Tibial nerve (tissue), 3 donors: ENCODE data around the gene FYCO1.

Experiments
- POLR2A ChIP-seq, 2 donors: fragments of 450-650 bp; IDR thresholded peaks; one replicate each; pipeline ENCODE4 v1.6.1; 2017; ENCODE audit warnings: antibody characterized with exemption in 2 of 2, mild to moderate bottlenecking in 2 of 2, moderate library complexity in 2 of 2
- TF ChIP-seq, protein P1 (sequence below), 5 experiments: fragments of 200-600 bp in 3 of 5; fragments of 450-650 bp in 2 of 5; sonication (generic) in 3 of 5; IDR thresholded peaks; one replicate each; pipeline ENCODE4 v1.5.1; 2016 to 2019; ENCODE audit warnings: antibody characterized with exemption in 5 of 5, mild to moderate bottlenecking in 3 of 5, moderate library complexity in 2 of 5

DNA sequence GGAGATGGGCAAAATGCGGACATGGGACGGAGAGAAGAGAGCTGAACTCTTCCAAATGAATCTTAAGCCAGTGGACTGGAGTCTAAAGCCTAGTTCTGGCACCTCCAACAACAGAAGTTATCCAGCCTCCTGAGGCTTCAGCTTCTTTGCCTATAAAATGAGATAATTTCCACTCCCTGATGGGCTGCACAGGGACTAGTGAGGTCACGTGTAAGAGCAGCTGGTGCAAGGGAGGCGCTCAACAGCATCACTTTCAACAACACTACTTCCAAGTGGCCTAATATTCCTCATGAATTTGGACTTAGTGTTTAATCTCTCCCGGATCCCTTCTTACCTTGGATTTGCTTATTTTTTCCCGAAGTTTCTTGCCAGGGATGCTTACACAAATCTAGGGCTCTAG, 43.7 kb downstream of the FYCO1 start:
- TF ChIP-seq POLR2A (IDR thresholded peaks at IDR 0.05), result no peak
- TF ChIP-seq, protein P1, sequence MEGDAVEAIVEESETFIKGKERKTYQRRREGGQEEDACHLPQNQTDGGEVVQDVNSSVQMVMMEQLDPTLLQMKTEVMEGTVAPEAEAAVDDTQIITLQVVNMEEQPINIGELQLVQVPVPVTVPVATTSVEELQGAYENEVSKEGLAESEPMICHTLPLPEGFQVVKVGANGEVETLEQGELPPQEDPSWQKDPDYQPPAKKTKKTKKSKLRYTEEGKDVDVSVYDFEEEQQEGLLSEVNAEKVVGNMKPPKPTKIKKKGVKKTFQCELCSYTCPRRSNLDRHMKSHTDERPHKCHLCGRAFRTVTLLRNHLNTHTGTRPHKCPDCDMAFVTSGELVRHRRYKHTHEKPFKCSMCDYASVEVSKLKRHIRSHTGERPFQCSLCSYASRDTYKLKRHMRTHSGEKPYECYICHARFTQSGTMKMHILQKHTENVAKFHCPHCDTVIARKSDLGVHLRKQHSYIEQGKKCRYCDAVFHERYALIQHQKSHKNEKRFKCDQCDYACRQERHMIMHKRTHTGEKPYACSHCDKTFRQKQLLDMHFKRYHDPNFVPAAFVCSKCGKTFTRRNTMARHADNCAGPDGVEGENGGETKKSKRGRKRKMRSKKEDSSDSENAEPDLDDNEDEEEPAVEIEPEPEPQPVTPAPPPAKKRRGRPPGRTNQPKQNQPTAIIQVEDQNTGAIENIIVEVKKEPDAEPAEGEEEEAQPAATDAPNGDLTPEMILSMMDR (IDR thresholded peaks at IDR 0.05), result no peak
